ENCODE results near the gene KRTAP12-3. TPM values are rescaled to one million over a fixed set of nuclear protein-coding genes. Genes with fewer than 3 reads are reported as not detected.
"Not testable (repeated sequence)": the region's sequence is repeated elsewhere in the genome, so short reads cannot be mapped to it uniquely, and the experiment has no call there.

Gene KRTAP12-3, protein sequence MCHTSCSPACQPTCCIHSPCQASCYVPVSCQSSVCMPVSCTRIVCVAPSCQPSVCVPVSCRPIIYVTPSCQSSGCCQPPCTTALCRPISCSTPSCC
- total RNA-seq (2014; rRNA removed; shearing (Covaris generic)) (not detected in 2 replicates), total RNA-seq (2022) (not detected in 2 replicates), Bru-seq, nascent RNA (not detected), BruChase-seq, experiment 1, labeled RNA remaining after a 6-hour chase (not detected), BruChase-seq, experiment 2, labeled RNA remaining after a 2-hour chase (not detected)
- long read RNA-seq, result 0 reads

DNA sequence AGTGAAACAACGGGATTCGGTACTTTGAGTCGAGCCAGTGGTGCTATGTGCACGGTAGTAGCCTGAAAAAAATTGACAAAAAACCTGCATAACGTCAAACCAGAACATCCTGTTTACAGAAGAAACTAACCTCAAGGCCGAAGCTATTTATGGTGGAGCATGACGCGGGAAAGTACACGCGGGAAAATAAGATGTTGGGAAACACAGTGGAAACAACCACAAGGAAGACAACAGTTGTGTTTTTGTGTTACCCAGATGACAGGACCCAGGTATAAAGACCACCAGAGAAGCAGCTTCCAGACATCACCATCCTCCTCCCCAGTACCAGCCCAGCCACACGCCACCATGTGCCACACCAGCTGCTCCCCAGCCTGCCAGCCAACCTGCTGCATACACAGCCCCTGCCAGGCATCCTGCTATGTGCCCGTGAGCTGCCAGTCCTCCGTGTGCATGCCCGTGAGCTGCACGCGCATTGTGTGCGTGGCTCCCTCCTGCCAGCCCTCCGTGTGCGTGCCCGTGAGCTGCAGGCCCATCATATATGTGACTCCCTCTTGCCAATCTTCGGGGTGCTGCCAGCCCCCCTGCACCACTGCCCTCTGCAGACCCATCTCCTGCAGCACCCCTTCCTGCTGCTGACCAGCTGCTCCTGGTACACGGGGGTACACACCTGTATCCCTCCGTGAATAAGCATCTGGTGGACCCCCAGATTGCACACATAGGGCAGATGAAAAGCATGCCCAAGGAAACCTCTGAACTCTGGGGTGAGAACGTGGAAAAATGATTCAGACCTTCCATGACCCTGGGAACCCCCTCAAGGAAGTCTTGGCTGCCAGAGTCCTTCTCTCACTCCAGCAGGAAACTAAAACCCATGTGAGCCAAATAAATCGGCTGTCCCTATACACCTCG, at the start of gene KRTAP12-3:
TSS of gene KRTAP12-3 (plus strand) at position 298 of the 906 bp plus-strand sequence. CDS start at position 346, 48 bp downstream.
- Histone ChIP-seq H3K4me1 (ENCODE audit: insufficient read depth, low read length, poor library complexity, severe bottlenecking) (no peaks in the 10 kb centered on the region), H2AFZ (ENCODE audit: low read length) (no peak within 1 kb of the TSS), H4K20me1 (ENCODE audit: insufficient read depth, low read length) (no peaks in the 10 kb centered on the region), H3K27ac (ENCODE audit: low read depth, low read length, poor library complexity, severe bottlenecking) (no peak within 1 kb of the TSS), H3K4me3 (ENCODE audit: low read depth, low read length, poor library complexity, severe bottlenecking) (no peak within 1 kb of the TSS), H3K79me2 (ENCODE audit: insufficient read depth, low read depth, low read length) (no peaks in the 10 kb centered on the region), H3K36me3 (ENCODE audit: insufficient read depth, low read length) (no peaks in the 10 kb centered on the region), H3K9me2 (ENCODE audit: insufficient read depth, low read length) (no peaks in the 10 kb centered on the region), H3K4me2 (ENCODE audit: low read length) (no peak within 1 kb of the TSS), H3K9me3 (ENCODE audit: low read length) (no peaks in the 10 kb centered on the region)
- DNase-seq (ENCODE audit: low spot score), result no peak
- POLR2A ChIA-PET, result interaction anchor here (0.6 kb wide), 1 partner anchor 50 kb away, joined by 3 read pairs; no protein-coding TSS in a partner anchor
- intact Hi-C loops (cut with micrococcal nuclease; ENCODE audit: unreplicated experiment), result no loop called here
- BruUV-seq (replicated peaks), result no TSS peak
- no peak for TF ChIP-seq EZH2phosphoT487 (IDR thresholded peaks at IDR 0.05; ENCODE audit: borderline replicate concordance, low read depth, low read length)
- TF ChIP-seq, protein P1, sequence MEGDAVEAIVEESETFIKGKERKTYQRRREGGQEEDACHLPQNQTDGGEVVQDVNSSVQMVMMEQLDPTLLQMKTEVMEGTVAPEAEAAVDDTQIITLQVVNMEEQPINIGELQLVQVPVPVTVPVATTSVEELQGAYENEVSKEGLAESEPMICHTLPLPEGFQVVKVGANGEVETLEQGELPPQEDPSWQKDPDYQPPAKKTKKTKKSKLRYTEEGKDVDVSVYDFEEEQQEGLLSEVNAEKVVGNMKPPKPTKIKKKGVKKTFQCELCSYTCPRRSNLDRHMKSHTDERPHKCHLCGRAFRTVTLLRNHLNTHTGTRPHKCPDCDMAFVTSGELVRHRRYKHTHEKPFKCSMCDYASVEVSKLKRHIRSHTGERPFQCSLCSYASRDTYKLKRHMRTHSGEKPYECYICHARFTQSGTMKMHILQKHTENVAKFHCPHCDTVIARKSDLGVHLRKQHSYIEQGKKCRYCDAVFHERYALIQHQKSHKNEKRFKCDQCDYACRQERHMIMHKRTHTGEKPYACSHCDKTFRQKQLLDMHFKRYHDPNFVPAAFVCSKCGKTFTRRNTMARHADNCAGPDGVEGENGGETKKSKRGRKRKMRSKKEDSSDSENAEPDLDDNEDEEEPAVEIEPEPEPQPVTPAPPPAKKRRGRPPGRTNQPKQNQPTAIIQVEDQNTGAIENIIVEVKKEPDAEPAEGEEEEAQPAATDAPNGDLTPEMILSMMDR (conservative IDR thresholded peaks at IDR 0.05; ENCODE audit: low read length), result no peak
- CTCF ChIA-PET (ENCODE audit: unreplicated experiment), result no interaction called here

DNA sequence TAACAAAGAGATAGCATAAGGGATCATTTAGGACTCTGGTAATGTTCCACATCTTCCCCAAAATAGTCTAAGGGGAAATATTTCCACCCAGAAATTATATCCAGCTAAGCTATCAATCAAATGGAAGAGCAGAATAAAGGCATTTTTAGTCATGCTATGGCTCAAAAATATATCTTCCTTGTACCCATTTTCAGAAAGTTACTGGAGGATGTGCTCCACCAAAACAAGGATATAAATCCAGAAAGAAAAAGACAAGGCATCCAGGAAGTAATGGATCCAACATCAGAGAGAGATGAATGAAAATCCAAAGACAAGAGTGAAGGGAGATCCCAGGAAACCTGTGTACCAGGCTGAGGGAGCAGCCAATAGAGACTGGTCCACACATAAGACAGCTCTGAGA, 48.5 kb upstream of the KRTAP12-3 start:
- Histone ChIP-seq H2AFZ (ENCODE audit: low read length) (no peak overlapping the region), H3K36me3 (ENCODE audit: insufficient read depth, low read length) (no peaks in the 10 kb centered on the region), H3K4me1 (ENCODE audit: insufficient read depth, low read length, poor library complexity, severe bottlenecking) (no peaks in the 10 kb centered on the region), H3K79me2 (ENCODE audit: insufficient read depth, low read depth, low read length) (no peaks in the 10 kb centered on the region), H4K20me1 (ENCODE audit: insufficient read depth, low read length) (no peaks in the 10 kb centered on the region), H3K9me2 (ENCODE audit: insufficient read depth, low read length) (no peaks in the 10 kb centered on the region), H3K4me2 (ENCODE audit: low read length) (no peak overlapping the region), H3K9me3 (ENCODE audit: low read length) (0 out of 2 replicates have a peak, but pooled peaks cover 9% of the 10 kb centered on the region), H3K4me3 (ENCODE audit: low read depth, low read length, poor library complexity, severe bottlenecking) (no peak overlapping the region), H3K27ac (ENCODE audit: low read depth, low read length, poor library complexity, severe bottlenecking) (no peak overlapping the region)
- CTCF ChIA-PET (ENCODE audit: unreplicated experiment), result no interaction called here
- intact Hi-C loops (cut with micrococcal nuclease; ENCODE audit: unreplicated experiment), result no loop called here
- POLR2A ChIA-PET, result no interaction called here
- no peak for TF ChIP-seq EZH2phosphoT487 (IDR thresholded peaks at IDR 0.05; ENCODE audit: borderline replicate concordance, low read depth, low read length)
- TF ChIP-seq, protein P1 (conservative IDR thresholded peaks at IDR 0.05; ENCODE audit: low read length), result no peak
- BruUV-seq (replicated peaks), result no TSS peak
- no peak for DNase-seq (ENCODE audit: low spot score)

DNA sequence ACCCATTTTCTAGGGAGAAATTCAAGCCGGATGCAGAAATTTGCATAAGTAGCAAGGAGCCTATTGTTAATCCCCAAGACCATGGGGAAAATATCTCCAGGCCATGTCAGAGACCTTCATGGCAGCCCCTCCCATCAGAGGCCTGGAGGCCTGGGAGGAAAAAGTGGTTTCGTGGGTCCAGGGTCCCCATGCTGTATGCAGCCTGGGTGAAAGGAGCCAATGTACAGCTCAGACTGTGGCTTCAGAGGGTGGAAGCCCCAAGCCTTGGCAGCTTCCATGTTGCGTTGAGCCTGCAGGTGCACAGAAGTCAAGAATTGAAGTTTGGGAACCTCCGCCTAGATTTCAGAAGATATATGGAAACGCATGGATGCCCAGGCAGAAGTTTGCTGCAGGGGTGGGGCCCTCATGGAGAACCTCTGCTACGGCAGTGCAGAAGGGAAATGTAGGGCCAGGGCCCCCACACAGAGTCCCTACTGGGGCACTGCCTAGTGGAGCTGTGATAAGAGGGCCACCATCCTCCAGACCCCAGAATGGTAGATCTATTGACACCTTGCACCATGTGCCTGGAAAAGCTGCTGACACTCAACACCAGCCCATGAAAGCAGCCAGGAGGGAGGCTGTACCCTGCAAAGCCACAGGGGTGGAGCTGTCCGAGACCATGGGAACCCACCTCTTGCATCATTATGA, 47.4 kb upstream of the KRTAP12-3 start:
- POLR2A ChIA-PET; H3K27ac ChIP-seq (ENCODE audit: low read depth, low read length, poor library complexity, severe bottlenecking): not testable (repeated sequence)

More for the DNA sequence above, 47.4 kb upstream of the KRTAP12-3 start:
- H3K4me1 ChIP-seq (ENCODE audit: insufficient read depth, low read length, poor library complexity, severe bottlenecking); BruUV-seq (replicated peaks); H3K4me3 ChIP-seq (ENCODE audit: low read depth, low read length, poor library complexity, severe bottlenecking); H2AFZ ChIP-seq (ENCODE audit: low read length); H3K4me2 ChIP-seq (ENCODE audit: low read length); intact Hi-C loops (cut with micrococcal nuclease; ENCODE audit: unreplicated experiment); H3K9me3 ChIP-seq (ENCODE audit: low read length); DNase-seq (ENCODE audit: low spot score); H4K20me1 ChIP-seq (ENCODE audit: insufficient read depth, low read length); H3K79me2 ChIP-seq (ENCODE audit: insufficient read depth, low read depth, low read length); H3K9me2 ChIP-seq (ENCODE audit: insufficient read depth, low read length); CTCF ChIA-PET (ENCODE audit: unreplicated experiment); H3K36me3 ChIP-seq (ENCODE audit: insufficient read depth, low read length): not testable (repeated sequence)

All from OCI-LY7 (cell line).